T follicular helper cell (primary cell): ENCODE data around the gene SMPDL3A.

Source experiments
- DNase-seq: peaks from one replicate; pipeline ENCODE4 v3.0.0-alpha.2; 2020; ENCODE audit warnings: low read depth

SMPDL3A gene

GRCh38 chr6:122803171-122803661, 14.2 kb downstream of the SMPDL3A start:
- DNase-seq = no peak

GRCh38 chr6:122804962-122805485, 16.0 kb downstream of the SMPDL3A start:
- DNase-seq = no peak

GRCh38 chr6:122806291-122806690, 17.2 kb downstream of the SMPDL3A start:
- no peak for DNase-seq

- DNase-seq = no peak
Measured at GRCh38 chr6:122808121-122808885, 19.2 kb downstream of the SMPDL3A start.

GRCh38 chr6:122809001-122809400, 19.9 kb downstream of the SMPDL3A start:
- DNase-seq = no peak

- no peak for DNase-seq
Measured at GRCh38 chr6:122809691-122810090, 20.6 kb downstream of the SMPDL3A start.

- DNase-seq = no peak
Measured at GRCh38 chr6:122810189-122810588, 21.1 kb downstream of the SMPDL3A start.

- no peak for DNase-seq
Measured at GRCh38 chr6:122817358-122817757, 28.3 kb downstream of the SMPDL3A start.

GRCh38 chr6:122817766-122818165, 28.7 kb downstream of the SMPDL3A start:
- DNase-seq = no peak

GRCh38 chr6:122818866-122819265, 29.8 kb downstream of the SMPDL3A start:
- DNase-seq = no peak

GRCh38 chr6:122821095-122821494, 32.0 kb downstream of the SMPDL3A start:
- DNase-seq = no peak

GRCh38 chr6:122825163-122825562, 36.1 kb downstream of the SMPDL3A start:
- DNase-seq = no peak

GRCh38 chr6:122829456-122829855, 40.4 kb downstream of the SMPDL3A start:
- no peak for DNase-seq

- DNase-seq = no peak
Measured at GRCh38 chr6:122831511-122831910, 42.5 kb downstream of the SMPDL3A start.

- DNase-seq = no peak
Measured at GRCh38 chr6:122832459-122832858, 43.4 kb downstream of the SMPDL3A start.

GRCh38 chr6:122833021-122833491, 44.0 kb downstream of the SMPDL3A start:
- DNase-seq = no peak

GRCh38 chr6:122838060-122838780, 49.2 kb downstream of the SMPDL3A start:
- DNase-seq = no peak

GRCh38 chr6:122839472-122839871, 50.4 kb downstream of the SMPDL3A start:
- peak; percentile 22 for DNase-seq

GRCh38 chr6:122839906-122840305, 50.8 kb downstream of the SMPDL3A start:
- DNase-seq = no peak

GRCh38 chr6:122845464-122845863, 56.4 kb downstream of the SMPDL3A start:
- DNase-seq = no peak

- DNase-seq = no peak
Measured at GRCh38 chr6:122845916-122846612, 57.0 kb downstream of the SMPDL3A start.
